ENCODE results near the gene CCDC146. TPM values are rescaled to one million over a fixed set of nuclear protein-coding genes. Genes with fewer than 3 reads are reported as not detected.

Gene CCDC146
- polyA plus RNA-seq, 3 donors: 0.08 to 7.2 (median 0.40) TPM

DNA sequence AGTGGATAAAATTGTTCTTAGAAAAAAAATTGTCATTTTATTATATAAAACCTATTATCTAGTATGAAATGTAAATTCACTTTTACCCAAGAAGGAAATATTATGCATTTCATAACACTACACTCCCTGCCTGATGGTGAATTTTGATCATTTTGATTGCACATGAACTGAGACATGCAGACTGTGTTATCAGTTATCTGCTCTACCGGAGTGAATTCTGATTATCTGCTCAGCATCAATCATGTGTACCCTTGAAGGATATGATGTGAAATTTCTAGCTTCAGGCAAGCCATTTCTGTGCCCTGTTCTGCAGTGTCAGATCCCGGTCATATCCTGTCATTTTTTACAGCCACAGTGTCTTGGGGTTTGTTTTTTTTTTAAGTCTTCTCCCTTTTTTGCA lies 162.2 kb downstream of the CCDC146 start:
- Histone ChIP-seq H4K20me1 (ENCODE audit: insufficient read depth, low read length) (no peaks in the 10 kb centered on the region), H3K36me3 (replicated peaks in 1 of 2; ENCODE audit: control insufficient read depth in 1 of 2, insufficient read depth in 2 of 2, low read length in 2 of 2) (no peaks in the 10 kb centered on the region), H3K9ac (ENCODE audit: insufficient read depth, low read length, poor library complexity, severe bottlenecking) (no peak overlapping the region), H3K79me2 (ENCODE audit: insufficient read depth, low read length) (no peaks in the 10 kb centered on the region), H3K9me3 (replicated peaks in 1 of 2; ENCODE audit: control insufficient read depth in 1 of 2, insufficient read depth in 1 of 2, low read length in 2 of 2) (peaks cover 0 to 10% of the 10 kb centered on the region in 2 donors), H3K4me3 (replicated peaks in 1 of 3; ENCODE audit: low read depth in 2 of 3, low read length in 3 of 3) (no peak overlapping the region), H3K4me2 (replicated peaks; ENCODE audit: extremely low read depth, low read length, poor library complexity, severe bottlenecking) (no peak overlapping the region), H3K27ac (ENCODE audit: low read depth in 1 of 2, low read length in 2 of 2) (no peak overlapping the region), H3K27me3 (ENCODE audit: control insufficient read depth in 2 of 2, insufficient read depth in 2 of 2, low read length in 2 of 2) (no peaks in the 10 kb centered on the region), H3K4me1 (ENCODE audit: control insufficient read depth in 1 of 2, insufficient read depth in 2 of 2, low read length in 2 of 2) (peaks cover 13 to 14% of the 10 kb centered on the region in 2 donors), H2AFZ (ENCODE audit: insufficient read depth, low read depth, low read length, poor library complexity, severe bottlenecking) (no peak overlapping the region)
- H3K27me3 Mint-ChIP-seq (ENCODE audit: low read depth in 3 of 3): peaks cover 0 to 2% (median 1%) of the 10 kb centered on the region in 3 donors
- peaks cover 15% of the 10 kb centered on the region for H3K4me1 Mint-ChIP-seq
- TF ChIP-seq, protein P1, sequence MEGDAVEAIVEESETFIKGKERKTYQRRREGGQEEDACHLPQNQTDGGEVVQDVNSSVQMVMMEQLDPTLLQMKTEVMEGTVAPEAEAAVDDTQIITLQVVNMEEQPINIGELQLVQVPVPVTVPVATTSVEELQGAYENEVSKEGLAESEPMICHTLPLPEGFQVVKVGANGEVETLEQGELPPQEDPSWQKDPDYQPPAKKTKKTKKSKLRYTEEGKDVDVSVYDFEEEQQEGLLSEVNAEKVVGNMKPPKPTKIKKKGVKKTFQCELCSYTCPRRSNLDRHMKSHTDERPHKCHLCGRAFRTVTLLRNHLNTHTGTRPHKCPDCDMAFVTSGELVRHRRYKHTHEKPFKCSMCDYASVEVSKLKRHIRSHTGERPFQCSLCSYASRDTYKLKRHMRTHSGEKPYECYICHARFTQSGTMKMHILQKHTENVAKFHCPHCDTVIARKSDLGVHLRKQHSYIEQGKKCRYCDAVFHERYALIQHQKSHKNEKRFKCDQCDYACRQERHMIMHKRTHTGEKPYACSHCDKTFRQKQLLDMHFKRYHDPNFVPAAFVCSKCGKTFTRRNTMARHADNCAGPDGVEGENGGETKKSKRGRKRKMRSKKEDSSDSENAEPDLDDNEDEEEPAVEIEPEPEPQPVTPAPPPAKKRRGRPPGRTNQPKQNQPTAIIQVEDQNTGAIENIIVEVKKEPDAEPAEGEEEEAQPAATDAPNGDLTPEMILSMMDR (IDR thresholded peaks at IDR 0.05): no peak
- intact Hi-C loops (cut with micrococcal nuclease): no loop called here
- peaks cover 3 to 6% (median 4%) of the 10 kb centered on the region in 7 donors for H3K9me3 Mint-ChIP-seq
- no peak overlapping the region for H3K27ac Mint-ChIP-seq
- H3K36me3 Mint-ChIP-seq: peaks cover 10 to 13% of the 10 kb centered on the region in 2 donors
- no peak for DNase-seq
- H3K4me3 Mint-ChIP-seq: no peak overlapping the region
- WGBS (ENCODE audit: insufficient coverage): no CpG with 5 or more reads among the region's 2 CpGs

DNA sequence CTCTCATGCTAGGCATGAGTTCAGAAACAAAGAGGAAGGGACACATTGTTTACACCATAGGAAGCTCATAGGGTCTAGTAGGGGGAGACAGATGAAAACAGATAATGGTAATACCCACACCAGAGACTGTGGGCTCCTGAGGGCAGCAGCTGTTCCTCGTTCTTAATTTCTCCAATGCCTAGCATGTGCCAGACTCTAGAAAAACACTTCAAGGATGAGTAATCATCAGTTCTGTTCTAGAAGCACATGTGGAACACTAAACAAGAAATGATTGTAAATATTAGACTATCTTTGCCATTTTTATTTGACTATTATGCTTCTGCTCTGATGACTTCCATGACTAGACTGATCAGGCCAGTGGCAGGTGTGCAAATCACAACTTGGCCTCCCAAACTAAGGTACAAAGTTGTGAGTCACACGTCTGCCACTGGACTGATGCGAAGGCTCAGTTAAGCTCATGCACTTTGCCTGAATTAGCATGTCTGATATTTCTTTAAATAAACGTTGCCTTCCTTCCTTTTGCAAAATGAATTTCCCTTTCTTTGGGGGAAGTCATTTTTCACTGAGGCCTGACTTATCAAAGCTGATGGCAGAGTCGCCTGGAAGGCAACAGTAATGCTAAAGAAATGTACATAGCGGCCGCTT lies 166.4 kb downstream of the CCDC146 start:
- Histone ChIP-seq H3K27me3 (ENCODE audit: control insufficient read depth in 2 of 2, insufficient read depth in 2 of 2, low read length in 2 of 2) (no peaks in the 10 kb centered on the region), H3K9ac (ENCODE audit: insufficient read depth, low read length, poor library complexity, severe bottlenecking) (no peak overlapping the region), H3K27ac (ENCODE audit: low read depth in 1 of 2, low read length in 2 of 2) (no peak overlapping the region), H4K20me1 (ENCODE audit: insufficient read depth, low read length) (no peaks in the 10 kb centered on the region), H3K79me2 (ENCODE audit: insufficient read depth, low read length) (no peaks in the 10 kb centered on the region), H3K36me3 (replicated peaks in 1 of 2; ENCODE audit: control insufficient read depth in 1 of 2, insufficient read depth in 2 of 2, low read length in 2 of 2) (no peaks in the 10 kb centered on the region), H3K9me3 (replicated peaks in 1 of 2; ENCODE audit: control insufficient read depth in 1 of 2, insufficient read depth in 1 of 2, low read length in 2 of 2) (peaks cover 0 to 10% of the 10 kb centered on the region in 2 donors), H3K4me1 (ENCODE audit: control insufficient read depth in 1 of 2, insufficient read depth in 2 of 2, low read length in 2 of 2) (peaks cover 13 to 14% of the 10 kb centered on the region in 2 donors), H2AFZ (ENCODE audit: insufficient read depth, low read depth, low read length, poor library complexity, severe bottlenecking) (no peak overlapping the region), H3K4me3 (replicated peaks in 1 of 3; ENCODE audit: low read depth in 2 of 3, low read length in 3 of 3) (no peak overlapping the region), H3K4me2 (replicated peaks; ENCODE audit: extremely low read depth, low read length, poor library complexity, severe bottlenecking) (no peak overlapping the region)
- Mint-ChIP-seq H3K27me3 (ENCODE audit: low read depth in 3 of 3) (peaks cover 0 to 3% (median 1%) of the 10 kb centered on the region in 3 donors), H3K4me1 (peaks cover 15% of the 10 kb centered on the region), H3K4me3 (no peak overlapping the region), H3K36me3 (peaks cover 10 to 13% of the 10 kb centered on the region in 2 donors), H3K27ac (no peak overlapping the region), H3K9me3 (peaks cover 3 to 6% (median 4%) of the 10 kb centered on the region in 7 donors)
- WGBS (ENCODE audit: insufficient coverage): 50% methylated on average over 1 of the region's 7 CpGs
- no peak for DNase-seq
- TF ChIP-seq, protein P1 (IDR thresholded peaks at IDR 0.05): no peak
- intact Hi-C loops (cut with micrococcal nuclease): no loop called here
